ENCODE measurements around the gene SCT. TPM values are rescaled to one million over a fixed set of nuclear protein-coding genes. Genes with fewer than 3 reads are reported as not detected.

Gene SCT
- total and polyA plus RNA-seq, 4 donors = not detected

GRCh38 chr11:643366-643765, 16.4 kb upstream of the SCT start:
- H3K36me3 ChIP-seq (ENCODE audit: control insufficient read depth in 4 of 4, insufficient read depth in 3 of 4, low read depth in 1 of 4, low read length in 3 of 4) = peaks cover 0 to 8% (median 2%) of the 10 kb centered on the region in 4 donors
- no peak overlapping the region for H3K9ac ChIP-seq (ENCODE audit: low read depth in 1 of 2, low read length in 2 of 2)
- WGBS = 97% methylated on average over 9 of the region's 9 CpGs
- peaks cover 1 to 14% (median 5%) of the 10 kb centered on the region in 4 donors for H3K4me1 ChIP-seq (ENCODE audit: control insufficient read depth in 4 of 4, insufficient read depth in 4 of 4, low read length in 3 of 4)
- no peak overlapping the region for H3K4me3 ChIP-seq (ENCODE audit: low read depth in 1 of 3, low read length in 3 of 3)
- TF ChIP-seq GABPA (IDR thresholded peaks at IDR 0.05 in 1 of 2, conservative IDR thresholded peaks at IDR 0.05 in 1 of 2) (no peak), REST (IDR thresholded peaks at IDR 0.05) (no peak), ATF3 (IDR thresholded peaks at IDR 0.05) (no peak), SP1 (IDR thresholded peaks at IDR 0.05) (no peak), RXRA (IDR thresholded peaks at IDR 0.05) (no peak), TAF1 (conservative IDR thresholded peaks at IDR 0.05) (no peak), YY1 (IDR thresholded peaks at IDR 0.05) (no peak), MAX (IDR thresholded peaks at IDR 0.05) (no peak), EGR1 (IDR thresholded peaks at IDR 0.05; ENCODE audit: low read depth in 2 of 2) (no peak), HNF4A (conservative IDR thresholded peaks at IDR 0.05) (no peak)
- DNase-seq (ENCODE audit: low spot score) = no peak
- no peaks in the 10 kb centered on the region for H3K9me3 ChIP-seq (ENCODE audit: control insufficient read depth in 4 of 4, low read length in 3 of 4)
- H3K27ac ChIP-seq (ENCODE audit: low read depth in 1 of 2, low read length in 2 of 2) = no peak overlapping the region
- H3K27me3 ChIP-seq (ENCODE audit: control insufficient read depth in 4 of 4, insufficient read depth in 4 of 4, low read length in 3 of 4) = no peaks in the 10 kb centered on the region

- no peak for DNase-seq (ENCODE audit: low spot score)
- H3K4me3 ChIP-seq (ENCODE audit: low read depth in 1 of 3, low read length in 3 of 3) = no peak overlapping the region
- no peak for TF ChIP-seq EGR1 (IDR thresholded peaks at IDR 0.05; ENCODE audit: low read depth in 2 of 2)
- no peak for TF ChIP-seq HNF4A (conservative IDR thresholded peaks at IDR 0.05)
- TF ChIP-seq RXRA (IDR thresholded peaks at IDR 0.05) = no peak
- TF ChIP-seq GABPA (IDR thresholded peaks at IDR 0.05 in 1 of 2, conservative IDR thresholded peaks at IDR 0.05 in 1 of 2) = no peak
- TF ChIP-seq NR2F2 (IDR thresholded peaks at IDR 0.05) = no peak
- no peak for TF ChIP-seq TAF1 (conservative IDR thresholded peaks at IDR 0.05)
- TF ChIP-seq ZBTB33 (IDR thresholded peaks at IDR 0.05) = no peak
- TF ChIP-seq FOXA1 (IDR thresholded peaks at IDR 0.05) = no peak
- no peak for TF ChIP-seq FOXA2 (IDR thresholded peaks at IDR 0.05)
- TF ChIP-seq HNF4G (IDR thresholded peaks at IDR 0.05) = no peak
- no peak for TF ChIP-seq ATF3 (IDR thresholded peaks at IDR 0.05)
- TF ChIP-seq CTCF (IDR thresholded peaks at IDR 0.05; ENCODE audit: low read depth, low read length, missing input control) = no peak
- no peak for TF ChIP-seq MAX (IDR thresholded peaks at IDR 0.05)
Measured at GRCh38 chr11:641806-642370, 14.9 kb upstream of the SCT start.

More at GRCh38 chr11:641806-642370, 14.9 kb upstream of the SCT start:
- H3K27ac ChIP-seq (ENCODE audit: low read depth in 1 of 2, low read length in 2 of 2) = no peak overlapping the region
- H3K27me3 ChIP-seq (ENCODE audit: control insufficient read depth in 4 of 4, insufficient read depth in 4 of 4, low read length in 3 of 4) = no peaks in the 10 kb centered on the region
- H3K4me1 ChIP-seq (ENCODE audit: control insufficient read depth in 4 of 4, insufficient read depth in 4 of 4, low read length in 3 of 4) = peaks cover 3 to 18% (median 6%) of the 10 kb centered on the region in 4 donors
- H3K36me3 ChIP-seq (ENCODE audit: control insufficient read depth in 4 of 4, insufficient read depth in 3 of 4, low read depth in 1 of 4, low read length in 3 of 4) = peaks cover 0 to 8% (median 2%) of the 10 kb centered on the region in 4 donors
- H3K9me3 ChIP-seq (ENCODE audit: control insufficient read depth in 4 of 4, low read length in 3 of 4) = no peaks in the 10 kb centered on the region
- 97% methylated on average over 19 of the region's 19 CpGs for WGBS
- H3K9ac ChIP-seq (ENCODE audit: low read depth in 1 of 2, low read length in 2 of 2) = no peak overlapping the region
